GM18498 (cell line): ENCODE measurements around the gene JDP2.
"Not testable (repeated sequence)": the region's sequence is repeated elsewhere in the genome, so short reads cannot be mapped to it uniquely, and the experiment has no call there.

ENCODE experiments used
- ATAC-seq: cut with Tn5 transposase; IDR thresholded peaks from one replicate; pipeline ENCODE4 v1.9.1; 2021; ENCODE audit warnings: mild to moderate bottlenecking, moderate library complexity; ENCODE audit not compliant: unreplicated experiment

Gene JDP2

GRCh38 chr14:75453817-75454434 is 26.1 kb downstream of the JDP2 start:
- peak; percentile 67 for ATAC-seq

DNA sequence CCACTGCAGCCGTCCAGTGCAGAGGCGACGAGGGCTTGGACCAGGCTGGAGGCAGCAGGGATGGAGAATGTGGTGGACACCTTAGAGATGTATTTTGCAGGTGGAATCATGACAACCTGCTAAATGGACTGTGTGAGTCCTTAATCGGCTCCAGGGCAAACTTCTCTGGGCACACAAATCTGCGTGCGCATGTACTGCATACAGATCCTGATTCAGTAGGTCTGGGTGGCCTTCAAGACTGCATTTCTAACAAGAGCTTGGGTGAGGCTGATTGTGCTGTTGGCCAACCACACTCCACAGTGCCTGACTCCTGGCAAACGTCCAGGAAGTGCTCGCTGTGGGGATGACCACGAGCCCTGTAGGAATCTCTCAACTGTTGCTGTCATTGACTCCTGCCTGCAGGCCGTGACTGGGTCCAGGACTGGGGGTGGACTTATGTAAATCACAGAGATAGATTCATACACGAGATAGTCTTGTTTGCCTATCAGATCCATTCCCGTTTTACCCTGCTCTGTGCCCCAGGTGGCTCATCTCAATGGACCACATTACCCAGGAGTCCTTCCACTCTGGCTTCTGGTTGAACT is 27.2 kb downstream of the JDP2 start:
- ATAC-seq: no peak

- ATAC-seq: no peak
These were observed 28.5 kb downstream of the JDP2 start for GRCh38 chr14:75456069-75456996.

- no peak for ATAC-seq
These were observed 29.1 kb downstream of the JDP2 start for GRCh38 chr14:75456997-75457335.

GRCh38 chr14:75457648-75458165 is 29.9 kb downstream of the JDP2 start:
- no peak for ATAC-seq

DNA sequence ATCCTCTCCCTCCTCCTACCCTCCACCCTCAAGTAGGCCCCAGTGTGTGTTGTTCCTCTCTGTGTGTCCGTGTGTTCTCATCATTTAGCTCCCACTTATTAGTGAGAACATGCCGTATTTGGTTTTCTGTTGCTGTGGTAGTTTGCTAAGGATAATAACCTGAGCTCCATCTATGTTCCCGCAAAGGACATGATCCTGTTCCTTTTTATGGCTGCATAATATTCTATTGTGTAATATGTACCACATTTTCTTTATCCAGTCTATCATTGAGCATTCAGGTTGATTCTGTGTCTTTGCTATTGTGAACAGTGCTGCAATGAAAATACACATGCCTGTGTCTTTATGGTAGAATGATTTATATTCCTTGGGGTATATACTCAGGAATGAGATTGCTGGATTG is 30.5 kb downstream of the JDP2 start:
- ATAC-seq: no peak

- ATAC-seq: no peak
These were observed 31.4 kb downstream of the JDP2 start for GRCh38 chr14:75459099-75459741.

DNA sequence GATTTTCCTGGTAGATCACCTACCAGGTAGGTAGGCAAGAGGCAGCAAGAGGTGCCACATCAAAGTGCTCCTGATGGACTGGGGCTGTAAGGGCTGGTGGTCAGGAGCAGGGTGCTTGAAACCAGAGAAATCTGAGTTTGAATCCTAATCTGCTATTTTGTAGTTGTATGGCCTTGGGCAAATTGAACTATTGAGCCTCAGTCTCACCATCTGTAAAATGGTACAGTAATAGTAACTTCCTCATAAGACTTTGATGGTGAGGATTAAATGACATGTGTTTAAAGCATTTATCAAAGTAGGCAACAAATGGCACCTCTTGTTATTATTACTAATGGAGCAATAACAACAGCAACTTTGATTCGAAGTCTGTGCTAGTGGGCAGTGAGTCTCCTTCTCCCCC is 32.0 kb downstream of the JDP2 start:
- ATAC-seq: no peak

- ATAC-seq: no peak
These were observed 32.6 kb downstream of the JDP2 start for GRCh38 chr14:75460394-75460793.

GRCh38 chr14:75461303-75461702 is 33.5 kb downstream of the JDP2 start:
- ATAC-seq: no peak

DNA sequence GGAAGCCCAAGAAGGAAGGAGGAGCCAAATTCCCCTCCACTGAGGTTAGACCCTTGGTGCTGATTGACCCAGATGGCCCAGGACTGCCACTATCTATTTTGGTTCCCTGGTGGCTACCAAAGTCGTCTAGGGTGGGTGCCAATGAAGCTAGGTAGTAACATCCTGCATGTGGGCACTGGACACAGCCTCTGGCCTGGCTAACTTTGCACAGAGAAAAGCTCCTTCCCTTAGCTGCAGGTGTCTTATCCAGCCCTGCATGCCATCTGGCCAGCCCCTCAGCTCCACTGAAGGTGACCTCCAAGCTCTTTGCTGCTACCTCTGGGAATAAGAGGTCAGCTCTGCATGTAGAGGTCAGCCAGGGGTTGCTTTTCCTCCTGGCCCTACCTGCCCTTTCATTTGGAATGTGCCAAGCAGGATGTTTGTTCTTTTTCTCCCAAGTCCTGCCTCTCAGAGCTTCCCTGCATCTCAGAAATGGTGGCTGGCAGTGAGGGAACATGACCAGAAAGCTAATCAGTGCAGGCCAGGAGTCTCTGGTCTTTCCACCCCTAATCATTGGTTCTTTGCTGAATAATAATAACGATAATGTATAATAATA is 34.0 kb downstream of the JDP2 start:
- ATAC-seq: no peak

DNA sequence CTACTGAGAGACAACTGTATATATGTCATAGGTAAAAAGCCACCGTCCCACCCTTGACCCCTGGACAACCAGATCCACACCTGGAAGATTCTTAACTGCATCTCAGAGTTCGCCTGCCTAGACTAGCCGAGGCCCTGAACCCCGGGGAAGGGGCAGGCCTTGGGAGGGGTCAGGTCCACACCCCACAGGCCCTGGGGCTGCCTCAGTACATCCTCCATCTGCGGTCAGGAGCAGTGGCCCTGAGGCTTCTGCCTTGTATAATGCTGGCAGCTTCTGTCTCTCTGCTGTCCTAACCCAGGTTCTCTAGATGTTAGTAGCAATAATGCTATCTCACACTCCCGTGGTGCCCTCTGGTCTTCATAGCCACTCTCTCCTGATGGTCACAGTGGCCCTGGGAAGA is 36.8 kb downstream of the JDP2 start:
- no peak for ATAC-seq

DNA sequence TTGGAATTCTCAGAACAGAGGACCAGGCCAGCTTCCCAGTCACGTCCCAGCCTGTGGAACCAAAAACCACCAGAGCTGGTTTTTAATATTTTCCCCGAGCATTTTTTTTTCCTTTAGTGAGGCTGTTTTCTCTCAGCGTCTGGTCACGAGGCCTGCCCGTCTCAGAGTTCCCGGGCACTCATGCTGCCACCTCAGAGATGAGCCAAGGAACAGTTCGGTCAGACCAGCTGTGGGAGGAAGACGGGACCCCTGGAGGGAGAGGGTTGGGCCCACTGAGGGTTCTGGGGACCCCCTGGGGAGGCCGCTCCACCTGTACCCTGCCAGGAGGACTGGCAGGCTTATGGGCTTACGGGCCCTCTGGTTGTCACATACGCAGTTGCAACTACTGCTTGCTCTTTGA is 39.9 kb downstream of the JDP2 start:
- no peak for ATAC-seq

DNA sequence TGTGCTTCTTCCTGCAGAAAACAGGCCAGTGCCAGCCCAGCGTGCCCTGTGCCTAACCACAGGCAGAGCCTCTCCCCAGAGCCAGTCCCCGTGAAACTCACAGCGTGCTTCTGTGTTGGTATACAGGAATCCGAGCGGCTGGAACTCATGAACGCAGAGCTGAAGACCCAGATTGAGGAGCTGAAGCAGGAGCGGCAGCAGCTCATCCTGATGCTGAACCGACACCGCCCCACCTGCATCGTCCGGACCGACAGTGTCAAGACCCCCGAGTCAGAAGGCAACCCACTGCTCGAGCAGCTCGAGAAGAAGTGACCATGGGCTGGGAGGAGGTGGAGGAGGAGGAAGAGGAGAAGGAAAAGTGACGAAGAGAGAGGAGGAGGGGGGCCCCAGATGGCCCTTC is 41.3 kb downstream of the JDP2 start:
- ATAC-seq: no peak

GRCh38 chr14:75469606-75470237 is 41.9 kb downstream of the JDP2 start:
- ATAC-seq: no peak

DNA sequence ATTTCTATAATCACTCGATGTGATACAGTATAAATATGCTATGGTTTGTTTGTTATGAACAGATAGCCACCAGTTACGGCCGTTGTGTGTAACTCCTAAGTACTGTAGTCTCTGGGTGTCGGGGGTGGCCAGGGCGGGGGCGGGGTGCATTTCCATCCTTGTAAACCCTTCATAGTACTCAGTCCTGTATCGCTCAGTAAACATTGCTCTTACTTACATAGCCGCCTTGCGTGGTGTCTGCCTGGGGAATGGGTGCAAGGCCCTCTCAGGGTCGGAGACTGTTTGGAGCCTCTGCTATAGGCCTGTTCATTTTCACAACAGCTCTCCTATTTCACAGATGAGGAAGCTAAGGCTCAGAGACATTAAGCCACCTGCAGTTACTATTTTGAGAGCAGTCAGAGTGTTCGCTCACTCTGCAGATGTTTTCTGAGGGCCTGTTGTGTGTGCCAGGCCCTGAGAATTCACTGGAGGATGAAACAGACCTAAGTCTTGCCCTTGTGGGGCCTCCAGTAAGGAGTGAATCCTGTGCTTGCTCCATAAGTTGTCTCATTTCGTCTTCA is 42.5 kb downstream of the JDP2 start:
- no peak for ATAC-seq

- no peak for ATAC-seq
These were observed 43.2 kb downstream of the JDP2 start for GRCh38 chr14:75471059-75471458.

DNA sequence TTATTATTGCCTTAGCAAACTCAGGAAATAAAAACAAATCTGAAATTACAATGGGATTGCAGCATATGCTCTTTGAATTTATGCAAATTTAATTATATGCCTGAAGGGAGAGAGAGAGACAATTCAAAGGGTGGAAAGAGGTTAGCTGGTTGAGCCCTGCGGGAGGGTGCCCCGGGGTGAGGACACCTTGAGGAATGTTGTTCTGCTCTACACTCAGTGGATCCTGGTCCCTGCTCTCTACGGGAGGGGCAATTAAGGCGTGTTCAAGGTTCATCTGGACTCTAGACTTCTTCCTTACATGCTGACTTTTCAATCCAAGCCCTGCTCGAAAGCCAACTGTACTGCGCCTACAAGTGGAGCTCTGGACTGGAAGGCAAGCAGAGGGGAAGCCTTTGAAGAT is 46.3 kb downstream of the JDP2 start:
- ATAC-seq: not testable (repeated sequence)

DNA sequence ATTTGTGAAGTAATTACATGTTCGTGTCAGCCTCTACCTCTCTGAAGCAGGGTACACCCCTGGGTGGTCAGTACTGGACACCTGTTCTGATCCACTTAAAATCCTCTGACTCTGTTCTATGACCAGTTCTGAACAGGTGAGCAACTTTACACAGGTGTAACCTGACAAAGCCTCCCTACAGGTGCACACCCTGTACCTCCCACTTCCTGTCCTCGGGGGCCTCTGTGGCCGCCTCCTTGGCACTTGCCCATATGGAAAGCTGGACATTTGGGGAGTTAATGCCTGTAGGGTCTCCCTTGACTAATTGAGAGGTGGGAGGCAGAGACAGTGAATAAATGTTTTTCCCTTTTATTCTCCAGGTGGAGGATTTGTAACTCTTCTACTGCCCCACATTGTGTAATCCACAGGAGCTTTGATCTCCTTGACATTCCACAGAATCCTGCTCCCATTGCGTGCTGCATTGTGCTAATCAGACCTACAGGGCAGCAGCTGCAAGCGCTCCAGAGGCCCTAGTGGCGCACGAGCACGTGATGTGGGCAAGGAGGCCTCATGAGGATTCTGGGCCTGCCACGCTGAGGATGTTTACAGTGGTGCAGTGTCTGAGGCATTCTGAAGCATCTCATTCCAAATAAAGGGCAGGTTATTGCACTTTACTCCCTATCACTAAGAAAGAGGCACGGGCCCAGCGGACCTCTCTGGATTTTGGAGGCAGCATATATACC is 48.6 kb downstream of the JDP2 start:
- ATAC-seq: no peak

DNA sequence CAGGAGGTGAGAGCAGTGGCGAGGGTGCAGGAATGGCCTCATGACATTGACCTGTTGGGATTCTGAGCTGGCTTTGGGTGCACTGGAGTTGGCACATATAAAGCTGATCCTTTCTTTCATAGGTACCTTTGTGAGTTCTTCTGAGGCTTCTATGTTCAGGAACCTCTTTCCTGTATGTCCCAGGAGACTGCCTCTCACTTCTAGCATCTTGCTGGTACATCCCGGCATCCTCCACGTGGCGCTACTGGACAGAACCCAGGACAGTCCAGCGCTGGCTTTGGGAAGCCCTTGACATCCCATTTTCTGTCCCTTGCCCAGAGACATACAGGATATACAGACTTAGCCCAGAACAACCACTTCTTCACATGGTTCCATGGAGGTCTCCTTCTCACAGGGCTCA is 50.1 kb downstream of the JDP2 start:
- no peak for ATAC-seq
